HepG2 (cell line): ENCODE measurements around the gene MLST8. TPM values are rescaled to one million over a fixed set of nuclear protein-coding genes. Genes with fewer than 3 reads are reported as not detected.

Experiments
- LCORL ChIP-seq, 2 experiments: fragments of 450-650 bp in 1 of 2; sonication (generic) in 1 of 2; formaldehyde crosslinking in 1 of 2; IDR thresholded peaks; 2 replicates each; pipeline versions ENCODE4 v1.5.0 to v1.6.1; 2017 to 2020; ENCODE audit warnings: antibody characterized with exemption in 1 of 2, missing genetic modification reagents in 1 of 2
- MAFK ChIP-seq, 2 experiments: IDR thresholded peaks in 1 of 2; conservative IDR thresholded peaks in 1 of 2; 2 replicates each; pipeline ENCODE4 v1.6.1; 2011; ENCODE audit warnings: improper control_type of control experiment in 2 of 2, low read length in 2 of 2
- MEIS2 ChIP-seq: sonication (generic); formaldehyde crosslinking; IDR thresholded peaks from 2 replicates; pipeline ENCODE4 v1.9.0; 2021; ENCODE audit warnings: mild to moderate bottlenecking, missing genetic modification reagents
- NBN ChIP-seq: fragments of 450-650 bp; conservative IDR thresholded peaks from 2 replicates; pipeline ENCODE4 v1.6.1; 2017
- ZFP90 ChIP-seq: sonication (generic); formaldehyde crosslinking; IDR thresholded peaks from 2 replicates; pipeline ENCODE4 v1.8.0; 2022; ENCODE audit warnings: missing genetic modification reagents, mild to moderate bottlenecking, inconsistent platforms, borderline replicate concordance
- ZNF556 ChIP-seq: sonication (generic); formaldehyde crosslinking; IDR thresholded peaks from 2 replicates; pipeline ENCODE4 v1.4.0; 2020; ENCODE audit warnings: mild to moderate bottlenecking, missing genetic modification reagents, borderline replicate concordance
- ZNF564 ChIP-seq: sonication (generic); formaldehyde crosslinking; IDR thresholded peaks from 2 replicates; pipeline ENCODE4 v1.8.1; 2023; ENCODE audit warnings: mild to moderate bottlenecking, missing genetic modification reagents
- polyA plus RNA-seq, 8 experiments: library from polyadenylated mRNA; depleted of rRNA in 3 of 8; stranded (reverse) in 7 of 8; unstranded in 1 of 8; fragments of >200 nt; fragmentation: Illumina TruSeq in 4 of 8; extraction: Trizol in 4 of 8; gene quantifications; 2 replicates each; pipeline versions ENCODE4 v1.2.1 to v1.2.3, GENCODE V29; 2011 to 2016; ENCODE audit warnings: low read depth in 4 of 8, missing spikeins in 1 of 8, mixed read lengths in 1 of 8; ENCODE audit not compliant: insufficient read depth in 1 of 8
- total RNA-seq, 5 experiments: library from RNA; depleted of rRNA; stranded (reverse); fragments of >200 nt; fragmentation: Illumina TruSeq; extraction: Trizol; gene quantifications; 2 replicates each; pipeline ENCODE4 v1.2.3, GENCODE V29; 2016; ENCODE audit warnings: low read depth in 1 of 5
- TF ChIP-seq, protein P1 (sequence below): sonication (generic); formaldehyde crosslinking; IDR thresholded peaks from 2 replicates; pipeline ENCODE4 v1.4.0; 2020; ENCODE audit warnings: missing genetic modification reagents
- TF ChIP-seq, protein P2 (sequence below): sonication (generic); formaldehyde crosslinking; IDR thresholded peaks from 2 replicates; pipeline ENCODE4 v1.4.0; 2020; ENCODE audit warnings: missing genetic modification reagents, borderline replicate concordance
- TF ChIP-seq, protein P3 (sequence below): sonication (generic); formaldehyde crosslinking; IDR thresholded peaks from 2 replicates; pipeline ENCODE4 v1.4.0; 2020; ENCODE audit warnings: missing genetic modification reagents, borderline replicate concordance
- TF ChIP-seq, protein P4 (sequence below): fragments of 450-650 bp; IDR thresholded peaks from 2 replicates; pipeline ENCODE4 v1.6.1; 2016
- TF ChIP-seq, protein P5 (sequence below): sonication (generic); formaldehyde crosslinking; IDR thresholded peaks from 2 replicates; pipeline ENCODE4 v1.8.0; 2022; ENCODE audit warnings: mild to moderate bottlenecking, missing genetic modification reagents, moderate library complexity
- TF ChIP-seq, protein P6 (sequence below): IDR thresholded peaks from 2 replicates; pipeline ENCODE4 v1.6.1; 2016; ENCODE audit warnings: missing compliant biosample characterization, missing genetic modification reagents, borderline replicate concordance

Gene MLST8
- total and polyA plus RNA-seq, 2 of the 13 experiments (the other 11 are each of a cell fraction or from before 2014, with no cell fraction given) = 30.8 to 72.7 TPM

DNA sequence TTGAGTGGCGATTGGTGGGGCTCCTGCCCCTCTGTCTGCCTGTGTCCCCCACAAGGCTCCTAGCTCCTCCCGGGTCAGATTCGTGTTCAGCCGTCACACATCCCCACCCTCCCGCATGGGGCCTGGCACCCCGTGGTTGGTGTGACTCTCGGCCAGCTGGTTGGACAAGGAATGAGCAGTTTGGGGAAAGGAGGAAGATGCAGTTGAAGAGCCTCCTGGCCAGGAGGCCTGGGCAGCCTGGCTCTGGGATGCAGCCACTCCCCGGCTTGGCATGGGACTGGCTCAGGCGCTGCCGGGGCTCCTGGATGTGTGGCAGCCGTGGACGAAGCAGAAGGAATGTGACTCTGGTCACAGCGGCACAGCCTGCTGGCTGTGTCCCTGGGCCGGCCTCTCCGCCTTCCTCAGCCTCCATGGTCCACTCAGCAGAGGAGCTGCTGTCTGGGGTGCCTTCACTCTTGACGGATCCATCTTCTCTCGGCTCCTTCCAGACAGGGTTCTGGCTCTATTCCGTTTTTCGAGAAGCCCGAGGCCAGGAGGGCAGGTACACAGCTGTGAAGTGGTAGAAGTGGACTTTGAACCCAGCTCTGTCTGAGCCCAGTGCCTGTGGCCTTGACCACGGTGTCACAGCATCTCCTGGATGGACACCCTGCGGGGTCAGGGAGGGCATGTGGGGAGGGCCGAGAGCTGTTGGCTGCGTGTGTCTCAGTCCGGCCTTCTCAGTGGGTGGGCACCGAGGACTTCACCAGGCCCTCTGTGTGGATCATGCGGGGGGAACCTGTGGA lies 47.6 kb upstream of the MLST8 start (continued):
- TF ChIP-seq, protein P1, sequence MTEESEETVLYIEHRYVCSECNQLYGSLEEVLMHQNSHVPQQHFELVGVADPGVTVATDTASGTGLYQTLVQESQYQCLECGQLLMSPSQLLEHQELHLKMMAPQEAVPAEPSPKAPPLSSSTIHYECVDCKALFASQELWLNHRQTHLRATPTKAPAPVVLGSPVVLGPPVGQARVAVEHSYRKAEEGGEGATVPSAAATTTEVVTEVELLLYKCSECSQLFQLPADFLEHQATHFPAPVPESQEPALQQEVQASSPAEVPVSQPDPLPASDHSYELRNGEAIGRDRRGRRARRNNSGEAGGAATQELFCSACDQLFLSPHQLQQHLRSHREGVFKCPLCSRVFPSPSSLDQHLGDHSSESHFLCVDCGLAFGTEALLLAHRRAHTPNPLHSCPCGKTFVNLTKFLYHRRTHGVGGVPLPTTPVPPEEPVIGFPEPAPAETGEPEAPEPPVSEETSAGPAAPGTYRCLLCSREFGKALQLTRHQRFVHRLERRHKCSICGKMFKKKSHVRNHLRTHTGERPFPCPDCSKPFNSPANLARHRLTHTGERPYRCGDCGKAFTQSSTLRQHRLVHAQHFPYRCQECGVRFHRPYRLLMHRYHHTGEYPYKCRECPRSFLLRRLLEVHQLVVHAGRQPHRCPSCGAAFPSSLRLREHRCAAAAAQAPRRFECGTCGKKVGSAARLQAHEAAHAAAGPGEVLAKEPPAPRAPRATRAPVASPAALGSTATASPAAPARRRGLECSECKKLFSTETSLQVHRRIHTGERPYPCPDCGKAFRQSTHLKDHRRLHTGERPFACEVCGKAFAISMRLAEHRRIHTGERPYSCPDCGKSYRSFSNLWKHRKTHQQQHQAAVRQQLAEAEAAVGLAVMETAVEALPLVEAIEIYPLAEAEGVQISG (CRISPR knock-in tag) = peak; percentile 84
- TF ChIP-seq, protein P2, sequence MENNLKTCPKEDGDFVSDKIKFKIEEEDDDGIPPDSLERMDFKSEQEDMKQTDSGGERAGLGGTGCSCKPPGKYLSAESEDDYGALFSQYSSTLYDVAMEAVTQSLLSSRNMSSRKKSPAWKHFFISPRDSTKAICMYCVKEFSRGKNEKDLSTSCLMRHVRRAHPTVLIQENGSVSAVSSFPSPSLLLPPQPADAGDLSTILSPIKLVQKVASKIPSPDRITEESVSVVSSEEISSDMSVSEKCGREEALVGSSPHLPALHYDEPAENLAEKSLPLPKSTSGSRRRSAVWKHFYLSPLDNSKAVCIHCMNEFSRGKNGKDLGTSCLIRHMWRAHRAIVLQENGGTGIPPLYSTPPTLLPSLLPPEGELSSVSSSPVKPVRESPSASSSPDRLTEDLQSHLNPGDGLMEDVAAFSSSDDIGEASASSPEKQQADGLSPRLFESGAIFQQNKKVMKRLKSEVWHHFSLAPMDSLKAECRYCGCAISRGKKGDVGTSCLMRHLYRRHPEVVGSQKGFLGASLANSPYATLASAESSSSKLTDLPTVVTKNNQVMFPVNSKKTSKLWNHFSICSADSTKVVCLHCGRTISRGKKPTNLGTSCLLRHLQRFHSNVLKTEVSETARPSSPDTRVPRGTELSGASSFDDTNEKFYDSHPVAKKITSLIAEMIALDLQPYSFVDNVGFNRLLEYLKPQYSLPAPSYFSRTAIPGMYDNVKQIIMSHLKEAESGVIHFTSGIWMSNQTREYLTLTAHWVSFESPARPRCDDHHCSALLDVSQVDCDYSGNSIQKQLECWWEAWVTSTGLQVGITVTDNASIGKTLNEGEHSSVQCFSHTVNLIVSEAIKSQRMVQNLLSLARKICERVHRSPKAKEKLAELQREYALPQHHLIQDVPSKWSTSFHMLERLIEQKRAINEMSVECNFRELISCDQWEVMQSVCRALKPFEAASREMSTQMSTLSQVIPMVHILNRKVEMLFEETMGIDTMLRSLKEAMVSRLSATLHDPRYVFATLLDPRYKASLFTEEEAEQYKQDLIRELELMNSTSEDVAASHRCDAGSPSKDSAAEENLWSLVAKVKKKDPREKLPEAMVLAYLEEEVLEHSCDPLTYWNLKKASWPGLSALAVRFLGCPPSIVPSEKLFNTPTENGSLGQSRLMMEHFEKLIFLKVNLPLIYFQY (CRISPR knock-in tag) = peak; percentile 78; the same call in 1 of the 2 replicates
- TF ChIP-seq ZNF564 (no peak; the same call in 1 of the 2 replicates), NBN (no peak), MAFK (conservative IDR thresholded peaks at IDR 0.05 in 1 of 2, IDR thresholded peaks at IDR 0.05 in 1 of 2; ENCODE audit: low read length in 2 of 2) (no peak), MEIS2 (CRISPR knock-in tag) (peak; percentile 86; the same call in 1 of the 2 replicates), ZNF556 (CRISPR knock-in tag) (peak; percentile 40; the same call in 1 of the 2 replicates), ZFP90 (0 out of 2 replicates have a peak, but pooled peaks have one; percentile 30), LCORL (IDR thresholded peaks at IDR 0.05) (no peak), LCORL (CRISPR knock-in tag; IDR thresholded peaks at IDR 0.05) (peak; percentile 93)
- TF ChIP-seq, protein P3, sequence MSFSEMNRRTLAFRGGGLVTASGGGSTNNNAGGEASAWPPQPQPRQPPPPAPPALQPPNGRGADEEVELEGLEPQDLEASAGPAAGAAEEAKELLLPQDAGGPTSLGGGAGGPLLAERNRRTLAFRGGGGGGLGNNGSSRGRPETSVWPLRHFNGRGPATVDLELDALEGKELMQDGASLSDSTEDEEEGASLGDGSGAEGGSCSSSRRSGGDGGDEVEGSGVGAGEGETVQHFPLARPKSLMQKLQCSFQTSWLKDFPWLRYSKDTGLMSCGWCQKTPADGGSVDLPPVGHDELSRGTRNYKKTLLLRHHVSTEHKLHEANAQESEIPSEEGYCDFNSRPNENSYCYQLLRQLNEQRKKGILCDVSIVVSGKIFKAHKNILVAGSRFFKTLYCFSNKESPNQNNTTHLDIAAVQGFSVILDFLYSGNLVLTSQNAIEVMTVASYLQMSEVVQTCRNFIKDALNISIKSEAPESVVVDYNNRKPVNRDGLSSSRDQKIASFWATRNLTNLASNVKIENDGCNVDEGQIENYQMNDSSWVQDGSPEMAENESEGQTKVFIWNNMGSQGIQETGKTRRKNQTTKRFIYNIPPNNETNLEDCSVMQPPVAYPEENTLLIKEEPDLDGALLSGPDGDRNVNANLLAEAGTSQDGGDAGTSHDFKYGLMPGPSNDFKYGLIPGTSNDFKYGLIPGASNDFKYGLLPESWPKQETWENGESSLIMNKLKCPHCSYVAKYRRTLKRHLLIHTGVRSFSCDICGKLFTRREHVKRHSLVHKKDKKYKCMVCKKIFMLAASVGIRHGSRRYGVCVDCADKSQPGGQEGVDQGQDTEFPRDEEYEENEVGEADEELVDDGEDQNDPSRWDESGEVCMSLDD (CRISPR knock-in tag) = no peak
- TF ChIP-seq, protein P4, sequence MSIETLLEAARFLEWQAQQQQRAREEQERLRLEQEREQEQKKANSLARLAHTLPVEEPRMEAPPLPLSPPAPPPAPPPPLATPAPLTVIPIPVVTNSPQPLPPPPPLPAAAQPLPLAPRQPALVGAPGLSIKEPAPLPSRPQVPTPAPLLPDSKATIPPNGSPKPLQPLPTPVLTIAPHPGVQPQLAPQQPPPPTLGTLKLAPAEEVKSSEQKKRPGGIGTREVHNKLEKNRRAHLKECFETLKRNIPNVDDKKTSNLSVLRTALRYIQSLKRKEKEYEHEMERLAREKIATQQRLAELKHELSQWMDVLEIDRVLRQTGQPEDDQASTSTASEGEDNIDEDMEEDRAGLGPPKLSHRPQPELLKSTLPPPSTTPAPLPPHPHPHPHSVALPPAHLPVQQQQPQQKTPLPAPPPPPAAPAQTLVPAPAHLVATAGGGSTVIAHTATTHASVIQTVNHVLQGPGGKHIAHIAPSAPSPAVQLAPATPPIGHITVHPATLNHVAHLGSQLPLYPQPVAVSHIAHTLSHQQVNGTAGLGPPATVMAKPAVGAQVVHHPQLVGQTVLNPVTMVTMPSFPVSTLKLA = no peak
- TF ChIP-seq, protein P5, sequence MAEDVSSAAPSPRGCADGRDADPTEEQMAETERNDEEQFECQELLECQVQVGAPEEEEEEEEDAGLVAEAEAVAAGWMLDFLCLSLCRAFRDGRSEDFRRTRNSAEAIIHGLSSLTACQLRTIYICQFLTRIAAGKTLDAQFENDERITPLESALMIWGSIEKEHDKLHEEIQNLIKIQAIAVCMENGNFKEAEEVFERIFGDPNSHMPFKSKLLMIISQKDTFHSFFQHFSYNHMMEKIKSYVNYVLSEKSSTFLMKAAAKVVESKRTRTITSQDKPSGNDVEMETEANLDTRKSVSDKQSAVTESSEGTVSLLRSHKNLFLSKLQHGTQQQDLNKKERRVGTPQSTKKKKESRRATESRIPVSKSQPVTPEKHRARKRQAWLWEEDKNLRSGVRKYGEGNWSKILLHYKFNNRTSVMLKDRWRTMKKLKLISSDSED (CRISPR knock-in tag) = no peak
- TF ChIP-seq, protein P6, sequence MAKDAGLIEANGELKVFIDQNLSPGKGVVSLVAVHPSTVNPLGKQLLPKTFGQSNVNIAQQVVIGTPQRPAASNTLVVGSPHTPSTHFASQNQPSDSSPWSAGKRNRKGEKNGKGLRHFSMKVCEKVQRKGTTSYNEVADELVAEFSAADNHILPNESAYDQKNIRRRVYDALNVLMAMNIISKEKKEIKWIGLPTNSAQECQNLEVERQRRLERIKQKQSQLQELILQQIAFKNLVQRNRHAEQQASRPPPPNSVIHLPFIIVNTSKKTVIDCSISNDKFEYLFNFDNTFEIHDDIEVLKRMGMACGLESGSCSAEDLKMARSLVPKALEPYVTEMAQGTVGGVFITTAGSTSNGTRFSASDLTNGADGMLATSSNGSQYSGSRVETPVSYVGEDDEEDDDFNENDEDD (CRISPR knock-in tag) = 0 out of 2 replicates have a peak, but pooled peaks have one; percentile 26
